Osteoblast (primary cell): ENCODE measurements around the gene UBE2E2. TPM values are rescaled to one million over a fixed set of nuclear protein-coding genes. Genes with fewer than 3 reads are reported as not detected.

Experiments
- DNase-seq: peaks from one replicate; pipeline ENCODE4 v3.0.0; 2011; ENCODE audit warnings: low spot score, mixed read lengths; ENCODE audit not compliant: insufficient read length; ENCODE audit errors: missing footprints
- H2AFZ ChIP-seq: 2 replicates; pipeline ENCODE4 v1.6.0; 2011; ENCODE audit warnings: mild to moderate bottlenecking, low read length
- H3K27ac ChIP-seq: 2 replicates; pipeline ENCODE4 v1.5.1; 2011; ENCODE audit warnings: mild to moderate bottlenecking, low read depth, low read length, moderate library complexity
- H3K27me3 ChIP-seq: 2 replicates; pipeline ENCODE4 v1.6.0; 2012; ENCODE audit warnings: mild to moderate bottlenecking, control low read depth, inconsistent platforms, low read length, moderate library complexity; ENCODE audit not compliant: insufficient read depth
- H3K36me3 ChIP-seq: 2 replicates; pipeline ENCODE4 v1.5.1; 2011; ENCODE audit warnings: mild to moderate bottlenecking, low read length, control low read depth, moderate library complexity; ENCODE audit not compliant: insufficient read depth
- H3K4me1 ChIP-seq: 2 replicates; pipeline ENCODE4 v1.5.1; 2011; ENCODE audit warnings: mild to moderate bottlenecking, low read length, control low read depth, moderate library complexity; ENCODE audit not compliant: insufficient read depth
- H3K4me2 ChIP-seq: 2 replicates; pipeline ENCODE4 v1.6.0; 2011; ENCODE audit warnings: mild to moderate bottlenecking, low read length; ENCODE audit not compliant: insufficient read depth
- H3K4me3 ChIP-seq: fragments of 200-600 bp; sonication (generic); 3 replicates; pipeline ENCODE4 v1.5.1; 2012; ENCODE audit warnings: mild to moderate bottlenecking, low read length, inconsistent platforms; ENCODE audit not compliant: insufficient read depth
- H3K79me2 ChIP-seq: 2 replicates; pipeline ENCODE4 v1.6.0; 2012; ENCODE audit warnings: mild to moderate bottlenecking, low read length, control low read depth, inconsistent platforms; ENCODE audit not compliant: insufficient read depth
- H3K9me3 ChIP-seq: 2 replicates; pipeline ENCODE4 v1.5.1; 2011; ENCODE audit warnings: low read depth, low read length, control low read depth
- H4K20me1 ChIP-seq: 2 replicates; pipeline ENCODE4 v1.6.0; 2012; ENCODE audit warnings: mild to moderate bottlenecking, low read length, control low read depth; ENCODE audit not compliant: insufficient read depth
- CTCF ChIP-seq: IDR thresholded peaks from 2 replicates; pipeline ENCODE4 v1.5.1; 2011; ENCODE audit warnings: mild to moderate bottlenecking, low read depth, low read length, moderate library complexity; ENCODE audit errors: extremely low read depth
- total RNA-seq: library from RNA; depleted of rRNA; stranded (reverse); fragments of >200 nt; gene quantifications from 2 replicates; pipeline ENCODE4 v1.2.3, GENCODE V29; 2012

The UBE2E2 gene
- total RNA-seq, 1 donor, result 49.6 TPM

GRCh38 chr3:23440416-23441294 lies 237.5 kb downstream of the UBE2E2 start:
- H2AFZ ChIP-seq, result no peak overlapping the region
- no peak overlapping the region for H3K4me2 ChIP-seq
- no peak for DNase-seq
- no peaks in the 10 kb centered on the region for H3K9me3 ChIP-seq
- peaks cover 21% of the 10 kb centered on the region for H3K79me2 ChIP-seq
- H3K27ac ChIP-seq, result no peak overlapping the region
- no peaks in the 10 kb centered on the region for H3K4me1 ChIP-seq
- H3K27me3 ChIP-seq, result no peaks in the 10 kb centered on the region
- no peak overlapping the region for H3K4me3 ChIP-seq
- peaks cover 32% of the 10 kb centered on the region for H4K20me1 ChIP-seq
- TF ChIP-seq CTCF, result no peak
- no peaks in the 10 kb centered on the region for H3K36me3 ChIP-seq

GRCh38 chr3:23442598-23443383 lies 239.7 kb downstream of the UBE2E2 start:
- Histone ChIP-seq H3K9me3 (no peaks in the 10 kb centered on the region), H3K4me3 (no peak overlapping the region), H3K4me2 (no peak overlapping the region), H3K27ac (no peak overlapping the region), H2AFZ (no peak overlapping the region), H3K79me2 (peaks cover 13% of the 10 kb centered on the region), H3K36me3 (no peaks in the 10 kb centered on the region), H3K4me1 (no peaks in the 10 kb centered on the region), H3K27me3 (no peaks in the 10 kb centered on the region), H4K20me1 (peaks cover 24% of the 10 kb centered on the region)
- no peak for TF ChIP-seq CTCF
- DNase-seq, result no peak

GRCh38 chr3:23444386-23444785 lies 241.3 kb downstream of the UBE2E2 start:
- H3K36me3 ChIP-seq, result no peaks in the 10 kb centered on the region
- no peaks in the 10 kb centered on the region for H3K27me3 ChIP-seq
- H3K4me2 ChIP-seq, result no peak overlapping the region
- H4K20me1 ChIP-seq, result peaks cover 17% of the 10 kb centered on the region
- DNase-seq, result no peak
- no peak overlapping the region for H3K27ac ChIP-seq
- H3K9me3 ChIP-seq, result no peaks in the 10 kb centered on the region
- H3K4me3 ChIP-seq, result no peak overlapping the region
- no peaks in the 10 kb centered on the region for H3K4me1 ChIP-seq
- H3K79me2 ChIP-seq, result peaks cover 13% of the 10 kb centered on the region
- no peak overlapping the region for H2AFZ ChIP-seq
- TF ChIP-seq CTCF, result no peak

- Histone ChIP-seq H3K4me1 (no peaks in the 10 kb centered on the region), H3K4me3 (no peak overlapping the region), H2AFZ (no peak overlapping the region), H3K27ac (no peak overlapping the region), H4K20me1 (peaks cover 20% of the 10 kb centered on the region), H3K36me3 (no peaks in the 10 kb centered on the region), H3K79me2 (peaks cover 13% of the 10 kb centered on the region), H3K9me3 (no peaks in the 10 kb centered on the region), H3K27me3 (no peaks in the 10 kb centered on the region), H3K4me2 (no peak overlapping the region)
- no peak for DNase-seq
- TF ChIP-seq CTCF, result no peak
Measured at GRCh38 chr3:23446301-23446700, 243.2 kb downstream of the UBE2E2 start.
